H9 (cell line): ENCODE data around the gene AATK. TPM values are rescaled to one million over a fixed set of nuclear protein-coding genes. Genes with fewer than 3 reads are reported as not detected.

Source experiments
- DNase-seq: peaks from one replicate; pipeline ENCODE4 v3.0.0-alpha.2; 2017
- H2AFZ ChIP-seq: one replicate; pipeline ENCODE4 v1.6.1; 2013; ENCODE audit warnings: mild to moderate bottlenecking, low read length, control low read depth, moderate library complexity
- H2AK5ac ChIP-seq: 2 replicates; pipeline ENCODE4 v1.6.1; 2013; ENCODE audit warnings: low read length, control low read depth, mixed read lengths; ENCODE audit not compliant: insufficient read length
- H2BK120ac ChIP-seq: one replicate; pipeline ENCODE4 v1.6.1; 2013; ENCODE audit warnings: low read depth, mild to moderate bottlenecking, low read length, control low read depth, inconsistent platforms; ENCODE audit not compliant: poor library complexity, severe bottlenecking
- H2BK12ac ChIP-seq: 2 replicates; pipeline ENCODE4 v1.6.1; 2013; ENCODE audit warnings: low read length, control low read depth, mixed read lengths, low read depth; ENCODE audit not compliant: insufficient read length
- H2BK15ac ChIP-seq: 2 replicates; pipeline ENCODE4 v1.6.1; 2013; ENCODE audit warnings: low read depth, low read length, control low read depth
- H2BK20ac ChIP-seq: one replicate; pipeline ENCODE4 v1.6.1; 2013; ENCODE audit warnings: low read depth, mild to moderate bottlenecking, low read length, control low read depth, inconsistent platforms; ENCODE audit not compliant: poor library complexity, severe bottlenecking
- H2BK5ac ChIP-seq: 2 replicates; pipeline ENCODE4 v1.6.1; 2013; ENCODE audit warnings: low read length, control low read depth, mixed read lengths; ENCODE audit not compliant: insufficient read length
- H3K14ac ChIP-seq: 2 replicates; pipeline ENCODE4 v1.6.1; 2013; ENCODE audit warnings: low read length, control low read depth; ENCODE audit not compliant: insufficient read depth
- H3K18ac ChIP-seq: 2 replicates; pipeline ENCODE4 v1.6.1; 2013; ENCODE audit warnings: low read depth, mild to moderate bottlenecking, mixed read lengths, low read length, control low read depth; ENCODE audit not compliant: insufficient read length
- H3K23ac ChIP-seq: 2 replicates; pipeline ENCODE4 v1.6.1; 2013; ENCODE audit warnings: low read length, control low read depth, mixed read lengths, low read depth; ENCODE audit not compliant: insufficient read length
- H3K23me2 ChIP-seq: 2 replicates; pipeline ENCODE4 v1.6.1; 2013; ENCODE audit warnings: low read depth, mild to moderate bottlenecking, mixed read lengths, low read length, control low read depth; ENCODE audit not compliant: insufficient read length, poor library complexity, severe bottlenecking
- H3K27ac ChIP-seq: 2 replicates; pipeline ENCODE4 v1.5.1; 2013; ENCODE audit warnings: low read length, control low read depth, mixed read lengths, low read depth; ENCODE audit not compliant: insufficient read length
- H3K27me3 ChIP-seq: 2 replicates; pipeline ENCODE4 v1.6.1; 2013; ENCODE audit warnings: low read length, control low read depth, inconsistent platforms; ENCODE audit not compliant: insufficient read depth
- H3K4ac ChIP-seq: 2 replicates; pipeline ENCODE4 v1.6.1; 2013; ENCODE audit warnings: low read depth, mild to moderate bottlenecking, control low read depth, inconsistent platforms, low read length, moderate library complexity
- H3K4me1 ChIP-seq: 2 replicates; pipeline ENCODE4 v1.6.1; 2013; ENCODE audit warnings: low read length, control low read depth, inconsistent platforms; ENCODE audit not compliant: insufficient read depth
- H3K4me2 ChIP-seq: 2 replicates; pipeline ENCODE4 v1.6.1; 2013; ENCODE audit warnings: low read length, control low read depth, mixed read lengths; ENCODE audit not compliant: insufficient read length, insufficient read depth
- H3K56ac ChIP-seq: 2 replicates; pipeline ENCODE4 v1.6.1; 2013; ENCODE audit warnings: low read depth, mild to moderate bottlenecking, mixed read lengths, low read length, control low read depth; ENCODE audit not compliant: insufficient read length
- H3K79me1 ChIP-seq: 2 replicates; pipeline ENCODE4 v1.6.1; 2013; ENCODE audit warnings: low read depth, mild to moderate bottlenecking, moderate library complexity, low read length, control low read depth, inconsistent platforms; ENCODE audit not compliant: insufficient read depth, poor library complexity, severe bottlenecking
- H3K79me2 ChIP-seq: 2 replicates; pipeline ENCODE4 v1.6.1; 2013; ENCODE audit warnings: low read length, control low read depth, inconsistent platforms; ENCODE audit not compliant: insufficient read depth
- H3K9ac ChIP-seq: 2 replicates; pipeline ENCODE4 v1.6.1; 2013; ENCODE audit warnings: low read length, control low read depth, mixed read lengths; ENCODE audit not compliant: insufficient read length; ENCODE audit errors: extremely low read depth
- H3K9me3 ChIP-seq: one replicate; pipeline ENCODE4 v1.6.1; 2013; ENCODE audit warnings: low read depth, low read length, inconsistent platforms; ENCODE audit not compliant: control insufficient read depth
- H3T11ph ChIP-seq: one replicate; pipeline ENCODE4 v1.6.1; 2013; ENCODE audit warnings: mild to moderate bottlenecking, low read length, control low read depth, inconsistent platforms
- H4K20me1 ChIP-seq: one replicate; pipeline ENCODE4 v1.6.1; 2013; ENCODE audit not compliant: control insufficient read depth, insufficient read length, insufficient read depth
- H4K5ac ChIP-seq: 2 replicates; pipeline ENCODE4 v1.6.1; 2013; ENCODE audit warnings: low read depth, mild to moderate bottlenecking, mixed read lengths, low read length, control low read depth; ENCODE audit not compliant: insufficient read length
- H4K8ac ChIP-seq: replicated peaks from 2 replicates; pipeline ENCODE4 v1.6.1; 2013; ENCODE audit warnings: low read length, control low read depth, mixed read lengths, low read depth; ENCODE audit not compliant: insufficient read length
- H4K91ac ChIP-seq: 2 replicates; pipeline ENCODE4 v1.6.1; 2013; ENCODE audit warnings: low read depth, mild to moderate bottlenecking, moderate library complexity, mixed read lengths, low read length, control low read depth; ENCODE audit not compliant: insufficient read length
- H3K27ac Mint-ChIP-seq, 3 experiments: 2 replicates in 2 of 3; 3 replicates in 1 of 3; pipeline ENCODE4 v1.8.0; 2020 to 2021; ENCODE audit warnings: mixed read lengths in 3 of 3, mild to moderate bottlenecking in 1 of 3, moderate library complexity in 1 of 3
- H3K27me3 Mint-ChIP-seq: 2 replicates; pipeline ENCODE4 v1.8.0; 2021; ENCODE audit warnings: low read depth, mild to moderate bottlenecking, moderate library complexity, mixed read lengths
- H3K36me3 Mint-ChIP-seq, 3 experiments: 2 replicates in 2 of 3; 3 replicates in 1 of 3; pipeline ENCODE4 v1.8.0; 2020 to 2021; ENCODE audit warnings: low read depth in 3 of 3, mixed read lengths in 3 of 3; ENCODE audit not compliant: insufficient read depth in 1 of 3
- H3K4me1 Mint-ChIP-seq, 2 experiments: 2 replicates each; pipeline ENCODE4 v1.8.0; 2020; ENCODE audit warnings: mixed read lengths in 2 of 2
- H3K4me3 Mint-ChIP-seq, 2 experiments: 2 replicates in 1 of 2; 3 replicates in 1 of 2; pipeline ENCODE4 v1.8.0; 2020 to 2021; ENCODE audit warnings: mild to moderate bottlenecking in 2 of 2, mixed read lengths in 2 of 2, moderate library complexity in 1 of 2
- H3K9me3 Mint-ChIP-seq, 2 experiments: 2 replicates in 1 of 2; 3 replicates in 1 of 2; pipeline ENCODE4 v1.8.0; 2020; ENCODE audit warnings: mild to moderate bottlenecking in 2 of 2, mixed read lengths in 2 of 2, moderate library complexity in 1 of 2
- WGBS: extraction: QIAGEN DNeasy Blood & Tissue Kit; methylation state at CpG from one replicate; pipeline ENCODE4 v1.1.7; 2013; ENCODE audit warnings: missing lambda C conversion rate, low lambda C conversion rate, mixed read lengths; ENCODE audit not compliant: insufficient read length; ENCODE audit errors: extremely low coverage; 5-methylcytosine and 5-hydroxymethylcytosine counted together
- total RNA-seq: library from RNA; stranded (reverse); gene quantifications from 2 replicates; pipeline ENCODE4 v1.2.1, GENCODE V29; 2021
- TF ChIP-seq, protein P1 (sequence below): fragments of 200-600 bp; sonication (generic); conservative IDR thresholded peaks from 3 replicates; pipeline ENCODE4 v1.8.0; 2021; ENCODE audit warnings: antibody characterized with exemption, mild to moderate bottlenecking

AATK gene
- total RNA-seq, 1 experiment from 2014 or later = 2.4 TPM

DNA sequence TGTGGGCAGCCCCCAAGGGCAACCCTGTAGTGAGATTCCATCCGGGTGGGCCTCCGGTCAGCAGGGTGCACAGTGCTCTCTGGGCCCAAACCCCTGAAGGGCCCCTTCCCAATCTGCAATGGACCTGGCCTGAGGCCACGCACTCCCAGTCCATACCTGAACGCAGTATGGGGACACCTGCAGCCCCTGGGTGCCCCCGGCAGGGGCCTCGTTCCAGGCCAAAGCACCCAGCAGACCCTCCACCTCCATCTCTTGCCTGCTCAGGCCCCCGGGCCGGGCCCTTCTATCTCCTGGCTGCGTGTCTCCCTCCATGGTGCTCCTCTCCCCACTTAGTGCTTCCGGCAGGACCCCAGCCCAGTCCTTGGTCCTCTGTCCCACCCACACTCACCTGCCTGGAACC is 17.3 kb upstream of the AATK start:
- Mint-ChIP-seq H3K4me1 (peaks cover 2 to 4% of the 10 kb centered on the region in 2 experiments; a peak in 1 of 4 replicates), H3K27me3 (no peaks in the 10 kb centered on the region), H3K9me3 (no peaks in the 10 kb centered on the region), H3K4me3 (no peak overlapping the region), H3K27ac (no peak overlapping the region), H3K36me3 (no peaks in the 10 kb centered on the region)
- DNase-seq = no peak
- Histone ChIP-seq H2BK120ac (no peak overlapping the region), H3K18ac (no peak overlapping the region), H3K23ac (no peak overlapping the region), H3T11ph (no peak overlapping the region), H3K79me2 (no peaks in the 10 kb centered on the region), H2AFZ (no peak overlapping the region), H4K20me1 (no peaks in the 10 kb centered on the region), H2BK20ac (no peak overlapping the region), H3K27me3 (no peaks in the 10 kb centered on the region), H3K4me2 (no peak overlapping the region), H3K9ac (no peak overlapping the region), H2BK5ac (no peak overlapping the region), H3K56ac (no peak overlapping the region), H4K8ac (no peak overlapping the region), H2BK12ac (no peak overlapping the region), H3K4me1 (no peaks in the 10 kb centered on the region), H3K23me2 (no peaks in the 10 kb centered on the region), H3K79me1 (no peaks in the 10 kb centered on the region), H2BK15ac (no peak overlapping the region), H4K91ac (no peak overlapping the region), H3K27ac (no peak overlapping the region), H3K9me3 (no peaks in the 10 kb centered on the region), H3K4ac (no peak overlapping the region), H4K5ac (no peak overlapping the region), H2AK5ac (no peak overlapping the region), H3K14ac (no peak overlapping the region)
- no CpG with 5 or more reads among the region's 10 CpGs for WGBS
- TF ChIP-seq, protein P1, sequence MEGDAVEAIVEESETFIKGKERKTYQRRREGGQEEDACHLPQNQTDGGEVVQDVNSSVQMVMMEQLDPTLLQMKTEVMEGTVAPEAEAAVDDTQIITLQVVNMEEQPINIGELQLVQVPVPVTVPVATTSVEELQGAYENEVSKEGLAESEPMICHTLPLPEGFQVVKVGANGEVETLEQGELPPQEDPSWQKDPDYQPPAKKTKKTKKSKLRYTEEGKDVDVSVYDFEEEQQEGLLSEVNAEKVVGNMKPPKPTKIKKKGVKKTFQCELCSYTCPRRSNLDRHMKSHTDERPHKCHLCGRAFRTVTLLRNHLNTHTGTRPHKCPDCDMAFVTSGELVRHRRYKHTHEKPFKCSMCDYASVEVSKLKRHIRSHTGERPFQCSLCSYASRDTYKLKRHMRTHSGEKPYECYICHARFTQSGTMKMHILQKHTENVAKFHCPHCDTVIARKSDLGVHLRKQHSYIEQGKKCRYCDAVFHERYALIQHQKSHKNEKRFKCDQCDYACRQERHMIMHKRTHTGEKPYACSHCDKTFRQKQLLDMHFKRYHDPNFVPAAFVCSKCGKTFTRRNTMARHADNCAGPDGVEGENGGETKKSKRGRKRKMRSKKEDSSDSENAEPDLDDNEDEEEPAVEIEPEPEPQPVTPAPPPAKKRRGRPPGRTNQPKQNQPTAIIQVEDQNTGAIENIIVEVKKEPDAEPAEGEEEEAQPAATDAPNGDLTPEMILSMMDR = no peak
